GM18508 (cell line): Measurements from ENCODE around the gene AUTS2.

Source experiments
- ATAC-seq: cut with Tn5 transposase; IDR thresholded peaks from one replicate; pipeline ENCODE4 v1.9.1; 2021; ENCODE audit warnings: moderate number of reproducible peaks; ENCODE audit not compliant: insufficient read depth, unreplicated experiment

Gene AUTS2

GRCh38 chr7:70446448-70447143 lies 848.3 kb downstream of the AUTS2 start:
- no peak for ATAC-seq

DNA sequence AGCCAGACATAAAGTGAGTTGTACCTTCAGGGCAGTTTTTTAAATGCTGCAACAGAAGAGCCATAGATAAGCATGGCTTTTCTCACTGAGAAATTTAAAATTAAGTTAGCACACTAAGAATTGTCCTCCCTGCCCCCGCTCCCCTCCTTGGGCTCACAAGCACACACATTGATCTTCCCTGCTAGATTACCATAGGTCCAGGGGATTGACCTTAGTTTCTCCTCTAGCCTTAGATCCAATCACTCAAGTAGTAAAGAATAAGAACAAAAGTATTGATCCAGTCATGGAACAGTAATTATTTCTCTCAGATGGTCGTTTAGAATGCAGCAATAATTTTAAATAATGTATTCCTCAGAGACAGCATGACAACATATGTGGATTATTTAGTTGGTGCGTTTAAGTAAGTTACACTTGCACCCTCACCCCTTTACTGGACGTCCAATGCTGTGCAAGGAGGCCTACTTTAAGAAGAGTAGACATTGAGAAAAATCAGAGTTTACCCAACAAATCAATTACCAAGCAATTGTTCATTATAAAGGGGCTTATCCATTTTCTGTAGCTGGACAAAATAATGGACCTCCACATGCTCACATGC lies 850.1 kb downstream of the AUTS2 start:
- ATAC-seq: no peak

DNA sequence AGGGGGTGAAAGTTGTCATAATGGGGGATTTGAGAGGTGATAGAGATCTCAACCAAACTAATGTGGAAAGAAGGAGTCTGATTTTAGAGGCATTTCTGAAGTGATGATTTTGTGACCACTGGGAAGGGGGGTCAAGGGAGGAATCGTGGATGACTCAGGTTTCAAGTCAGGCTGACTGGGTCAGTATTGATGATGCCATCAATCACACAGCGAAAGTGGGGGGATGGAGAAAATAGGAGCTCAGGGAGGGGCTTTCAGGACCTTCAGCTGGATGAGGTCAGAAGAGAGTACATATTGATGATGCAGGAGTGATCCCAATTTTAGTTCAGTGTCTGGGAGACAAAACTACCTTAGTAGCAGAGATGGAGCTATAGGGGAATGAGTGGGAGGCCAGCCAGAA lies 852.5 kb downstream of the AUTS2 start:
- ATAC-seq: no peak

DNA sequence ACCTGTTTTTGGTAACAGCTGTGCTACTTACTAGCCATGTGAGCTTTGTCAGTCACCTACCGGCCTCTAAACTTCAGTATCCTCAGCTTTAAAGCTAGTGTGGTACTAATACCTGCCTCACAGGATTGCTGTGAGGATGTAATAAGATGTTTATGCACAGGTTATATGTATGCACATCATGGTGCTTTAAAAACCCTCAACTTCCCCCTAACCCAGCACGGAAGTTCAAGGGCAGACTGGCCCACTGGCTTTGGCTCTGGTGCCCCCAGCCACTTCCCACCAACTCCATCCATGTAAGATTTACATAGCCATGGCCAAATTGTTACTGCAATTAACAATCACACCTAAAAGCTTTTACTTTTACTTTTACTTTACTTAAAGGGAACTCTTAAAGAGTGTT lies 857.6 kb downstream of the AUTS2 start:
- ATAC-seq: no peak

- ATAC-seq: no peak
Observed at GRCh38 chr7:70456719-70457118, 858.4 kb downstream of the AUTS2 start.

GRCh38 chr7:70457482-70457881 lies 859.2 kb downstream of the AUTS2 start:
- ATAC-seq: no peak

DNA sequence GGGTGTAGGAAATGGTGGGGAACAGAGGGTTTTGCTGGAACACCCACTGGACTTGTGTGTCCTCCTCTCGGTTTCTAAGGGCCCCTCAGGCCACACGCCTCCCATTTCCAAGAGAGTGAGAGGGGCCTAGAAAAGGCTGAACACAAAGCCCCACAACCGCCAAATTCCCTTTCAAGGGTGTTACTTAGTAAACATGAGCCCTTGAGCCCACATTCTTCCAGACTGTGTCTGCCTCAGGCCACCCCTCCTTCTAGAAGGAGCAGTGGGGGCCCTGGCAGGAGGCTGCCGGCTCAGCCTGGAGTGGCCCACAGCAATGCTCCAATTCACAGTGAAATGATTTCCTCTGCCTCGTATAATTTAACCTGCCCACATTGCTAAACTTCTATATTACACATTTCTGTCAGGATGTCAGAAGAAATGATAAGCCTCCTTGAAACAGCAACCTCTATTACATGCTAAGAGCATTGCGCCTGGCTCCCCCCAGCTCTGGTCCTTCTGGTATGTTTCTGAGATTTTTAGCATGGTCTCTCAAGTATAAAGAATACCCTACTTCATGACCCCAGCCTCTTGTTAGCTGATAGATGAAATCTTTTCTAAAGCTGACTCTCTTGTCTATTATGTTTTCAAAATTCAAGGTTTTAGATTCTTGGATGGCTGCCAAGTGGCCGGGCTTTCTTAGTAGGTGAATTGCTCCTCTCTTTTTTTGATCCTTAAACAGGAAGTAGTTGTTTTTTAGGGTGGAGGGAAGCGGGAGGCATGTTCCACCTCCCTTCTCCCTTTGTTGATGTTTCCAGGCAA lies 859.8 kb downstream of the AUTS2 start:
- no peak for ATAC-seq

DNA sequence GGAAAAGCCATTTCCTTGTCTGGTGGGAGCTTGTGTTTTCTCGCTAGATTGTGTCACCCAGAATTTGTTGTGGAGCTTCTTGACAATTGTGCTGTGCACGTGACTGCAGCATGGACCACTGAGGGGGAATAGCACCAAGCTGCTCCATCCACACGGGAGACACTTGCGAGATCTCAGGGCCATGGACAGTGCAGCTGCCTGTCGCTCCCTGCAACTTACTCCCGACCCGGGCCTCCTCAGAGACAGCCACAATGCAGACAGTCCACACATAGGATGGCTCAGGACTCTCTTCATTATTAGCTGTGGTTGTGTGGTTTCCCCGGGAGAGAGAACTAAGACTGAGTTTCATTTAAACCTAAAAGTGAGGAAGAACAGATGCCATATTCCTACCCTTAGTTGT lies 860.5 kb downstream of the AUTS2 start:
- ATAC-seq: no peak

- ATAC-seq: no peak
Observed at GRCh38 chr7:70459546-70459945, 861.3 kb downstream of the AUTS2 start.

DNA sequence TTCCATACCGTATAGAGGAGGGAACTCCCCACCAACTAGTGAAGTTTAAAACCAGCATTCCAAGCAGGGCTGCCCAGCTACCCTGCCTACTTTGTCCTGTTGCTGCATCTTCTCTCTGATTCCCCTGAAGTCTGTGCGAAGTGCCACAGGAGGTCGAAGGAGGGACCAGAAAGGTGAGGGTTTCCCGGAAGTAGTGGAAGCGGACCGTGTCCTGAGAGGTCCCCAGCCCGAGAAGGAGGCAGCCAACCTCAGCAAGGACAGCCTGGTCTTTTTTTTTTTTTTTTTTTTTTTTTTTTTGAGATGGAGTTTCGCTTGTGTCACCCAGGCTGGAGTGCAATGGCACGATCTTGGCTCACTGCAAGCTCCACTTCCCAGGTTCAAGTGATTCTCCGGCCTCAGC lies 861.8 kb downstream of the AUTS2 start:
- ATAC-seq: no peak

DNA sequence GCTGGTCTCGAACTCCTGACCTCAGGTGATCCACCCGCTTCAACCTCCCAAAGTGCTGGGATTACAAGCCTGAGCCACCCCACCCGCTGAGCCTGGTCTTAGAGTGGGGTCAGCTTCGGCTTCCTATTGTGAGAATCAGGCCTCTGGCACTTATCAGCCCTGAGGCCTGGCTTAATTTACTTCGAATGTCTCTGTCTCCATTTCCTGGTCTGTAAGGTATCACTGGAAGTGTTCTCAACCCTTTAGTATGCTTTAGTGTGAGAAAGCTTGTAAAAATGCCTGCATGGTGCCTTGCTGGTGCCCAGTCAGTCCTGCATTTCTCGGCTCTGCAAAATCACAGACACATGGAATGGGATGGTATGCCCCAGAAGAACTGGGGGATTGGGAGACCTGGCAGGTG lies 862.3 kb downstream of the AUTS2 start:
- ATAC-seq: no peak

DNA sequence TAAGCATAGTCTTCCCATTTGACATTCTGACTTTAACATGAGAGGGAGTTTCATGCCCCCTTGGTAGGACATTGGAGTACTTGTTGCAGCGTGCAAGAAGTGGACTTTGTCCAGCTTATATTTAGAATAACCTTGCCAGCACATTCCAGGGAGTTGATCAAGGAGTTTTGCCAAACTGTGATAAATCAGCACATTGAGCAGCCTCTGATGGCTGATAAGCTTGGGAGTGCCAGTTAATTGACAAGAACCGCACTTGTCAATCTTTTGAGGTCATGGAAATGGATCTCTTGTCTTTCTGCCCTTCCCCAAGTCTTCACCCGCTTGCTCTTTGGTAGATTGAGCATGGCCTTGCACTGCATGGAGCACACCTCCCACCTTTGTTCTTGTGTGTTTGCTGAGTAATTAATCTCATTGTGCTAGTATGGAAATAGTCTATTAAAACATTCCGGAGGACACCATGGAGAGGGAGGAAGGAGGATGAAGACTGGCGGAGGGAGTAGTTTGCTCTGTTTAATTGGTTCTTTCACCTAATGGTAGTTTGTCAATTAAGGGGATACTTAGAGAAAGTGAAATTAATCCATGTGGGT lies 865.2 kb downstream of the AUTS2 start:
- no peak for ATAC-seq

- ATAC-seq: no peak
Observed at GRCh38 chr7:70466725-70467364, 868.6 kb downstream of the AUTS2 start.

DNA sequence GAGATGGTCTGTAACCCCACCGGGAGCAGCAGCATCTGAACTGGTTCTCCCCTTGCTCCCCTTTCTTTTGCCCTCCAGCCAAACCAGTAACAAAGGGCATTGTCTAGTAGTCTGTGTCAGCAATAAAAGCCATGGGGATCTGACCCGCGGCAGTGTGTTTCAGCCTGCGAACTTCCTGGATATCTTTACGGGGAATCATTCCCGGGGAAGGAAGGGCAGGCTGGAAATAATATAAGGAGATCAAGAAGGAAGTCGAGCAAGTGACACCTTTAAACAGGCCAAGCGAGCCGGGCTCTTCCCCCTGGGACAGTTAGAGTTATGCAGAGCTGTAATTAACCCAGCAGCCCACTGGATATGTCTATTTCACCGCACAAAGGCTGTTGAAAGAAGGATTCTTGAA lies 872.5 kb downstream of the AUTS2 start:
- ATAC-seq: no peak

GRCh38 chr7:70472601-70473237 lies 874.4 kb downstream of the AUTS2 start:
- ATAC-seq: no peak

DNA sequence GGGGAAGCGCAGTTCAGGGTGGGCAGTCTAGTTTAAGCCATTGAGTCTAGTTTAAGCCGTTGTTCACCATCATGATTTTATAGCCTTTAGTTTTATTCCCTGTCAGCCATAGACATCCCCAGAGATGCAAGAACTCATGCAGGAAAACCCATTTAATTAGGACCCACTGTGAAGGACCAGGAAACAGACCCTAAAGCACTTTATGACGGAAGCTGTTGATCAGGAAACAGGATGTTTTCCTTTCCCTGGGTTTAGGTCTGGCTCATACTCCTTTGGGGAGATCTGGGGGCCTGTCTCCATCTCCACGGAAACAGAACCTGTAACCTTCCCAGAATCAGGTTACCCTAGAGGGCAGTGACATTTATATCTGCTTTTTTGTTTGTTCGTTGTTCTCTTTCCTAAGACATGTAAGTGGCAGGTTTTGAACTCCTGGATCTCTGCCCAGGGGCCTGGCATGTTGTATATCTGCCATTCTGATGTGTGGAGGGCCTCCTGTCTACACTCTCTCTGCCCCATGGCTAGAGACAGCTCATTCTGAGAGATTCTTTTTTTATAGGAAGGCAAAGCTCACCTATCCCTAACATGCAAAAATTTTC lies 876.5 kb downstream of the AUTS2 start:
- no peak for ATAC-seq

DNA sequence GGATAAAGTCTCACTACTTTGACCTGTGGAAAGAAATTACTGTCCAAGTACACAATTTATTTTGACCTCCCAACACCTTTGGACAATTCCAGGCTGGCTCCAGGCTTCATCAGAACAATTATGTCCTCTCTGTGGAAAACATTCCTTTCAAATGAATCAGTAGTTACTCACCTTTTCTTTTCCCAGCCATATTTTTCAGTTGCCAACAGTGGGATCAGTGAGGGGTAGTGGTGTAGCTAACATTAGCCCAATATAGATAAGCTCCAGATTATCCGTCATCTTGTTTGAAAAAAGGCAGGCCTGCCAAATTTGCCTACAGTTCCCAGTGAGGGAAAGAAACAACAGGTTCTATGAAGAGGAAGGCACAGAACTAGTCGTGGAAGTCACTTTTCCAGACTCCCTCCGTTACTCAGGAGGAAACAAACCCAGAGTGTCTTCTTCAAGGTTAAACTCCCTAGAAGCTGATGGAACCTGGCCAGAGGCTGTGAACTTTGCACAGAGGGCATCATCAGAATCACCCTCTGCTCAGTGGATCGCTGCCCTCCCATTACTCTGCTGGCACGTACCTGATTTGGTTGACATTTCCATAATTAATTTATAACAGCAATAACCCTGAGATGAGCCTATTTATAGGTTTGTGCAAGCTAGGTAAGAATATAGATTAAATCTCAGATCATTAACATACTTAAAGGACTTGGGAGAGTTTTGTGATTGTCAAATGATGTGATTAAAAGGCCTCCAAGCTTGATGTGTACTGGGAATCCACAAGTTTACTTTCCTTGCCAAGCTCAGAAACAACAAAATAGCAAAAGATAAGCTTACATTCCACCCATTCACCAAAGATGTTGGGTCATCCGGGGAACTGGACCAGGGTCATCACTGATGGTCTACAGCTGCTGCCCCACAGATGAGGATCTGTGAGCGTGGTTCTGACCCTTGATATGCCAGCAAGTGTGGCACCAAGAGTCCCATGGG lies 879.0 kb downstream of the AUTS2 start:
- ATAC-seq: no peak

- ATAC-seq: no peak
Observed at GRCh38 chr7:70479153-70480021, 881.1 kb downstream of the AUTS2 start.
